ENCODE data around the gene FNBP1. TPM values are rescaled to one million over a fixed set of nuclear protein-coding genes. Genes with fewer than 3 reads are reported as not detected.
A peak's percentile ranks its signal among the peaks of the same experiment; 100 is the strongest.

Gene FNBP1
- total and polyA plus RNA-seq, 10 of the 15 experiments (the other 5 are each of a cell fraction or from before 2014, with no cell fraction given), result 64.5 to 353 (median 179) TPM

DNA sequence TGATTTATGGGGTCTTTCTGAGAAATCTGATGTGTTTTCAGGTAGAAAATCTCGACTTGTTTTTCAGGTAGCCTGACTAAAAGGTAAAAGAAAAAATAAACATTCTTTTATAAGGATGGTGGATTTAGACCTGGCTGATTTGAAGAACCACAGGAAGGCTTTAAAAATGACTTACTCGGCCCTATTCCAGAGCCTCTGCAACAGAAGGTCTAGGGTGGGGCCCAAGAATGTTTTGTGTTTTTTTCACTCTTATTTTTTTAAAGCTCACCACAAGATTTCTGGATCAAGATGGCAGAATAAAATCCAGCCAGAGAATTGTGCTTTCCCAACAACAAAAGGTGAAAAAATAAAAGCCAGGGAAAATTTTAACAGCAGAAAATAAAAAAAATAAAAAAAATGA lies 59.1 kb downstream of the FNBP1 start (continued):
- TF ChIP-seq HSF1 (IDR thresholded peaks at IDR 0.05; ENCODE audit: low read depth, low read length) (no peak), MAX (IDR thresholded peaks at IDR 0.05; ENCODE audit: low read depth, low read length) (no peak), RCOR1 (conservative IDR thresholded peaks at IDR 0.05; ENCODE audit: low read depth, low read length) (no peak), PRDM15 (CRISPR knock-in tag; IDR thresholded peaks at IDR 0.05) (no peak)

DNA sequence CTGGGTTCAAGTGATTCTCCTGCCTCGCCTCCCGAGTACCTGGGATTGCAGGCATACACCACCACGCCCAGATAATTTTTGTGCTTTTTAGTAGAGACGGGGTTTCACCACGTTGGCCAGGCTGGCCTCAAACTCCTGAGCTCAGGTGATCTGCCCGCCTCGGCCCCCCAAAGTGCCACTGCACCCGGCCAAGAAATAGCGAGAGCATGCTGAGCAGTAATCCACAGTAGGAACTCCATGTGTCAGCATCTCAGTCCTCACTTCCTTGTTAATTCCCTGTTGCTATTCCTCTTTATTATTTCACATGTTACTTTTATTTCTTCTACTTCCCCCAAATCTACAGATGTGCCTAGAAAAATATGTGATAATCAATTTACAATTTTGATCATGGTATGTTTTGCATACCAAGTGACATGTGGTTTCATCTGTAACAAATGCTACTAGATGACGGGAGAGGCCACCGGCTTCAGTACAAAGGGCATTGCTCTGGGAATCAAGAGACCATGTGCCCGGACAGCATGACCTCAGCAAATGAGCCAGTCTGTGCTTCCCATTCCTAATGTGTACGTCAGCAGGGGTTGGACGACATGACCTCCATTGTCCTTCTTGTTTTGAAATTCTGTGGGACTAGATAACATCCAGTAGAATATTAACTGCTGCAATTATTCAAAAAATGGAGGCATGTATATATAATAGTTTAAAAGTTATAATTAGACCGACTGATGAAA lies 61.6 kb downstream of the FNBP1 start:
- peaks cover 18% of the 10 kb centered on the region for H3K4me1 ChIP-seq (ENCODE audit: control insufficient read depth, insufficient read depth, low read length)
- H4K20me1 ChIP-seq (ENCODE audit: control insufficient read depth, insufficient read depth), result peaks cover 4% of the 10 kb centered on the region; the same call in 1 of the 2 replicates
- peaks cover 16 to 52% of the 10 kb centered on the region in 2 experiments for H3K36me3 ChIP-seq (ENCODE audit: control insufficient read depth in 2 of 2, insufficient read depth in 2 of 2, low read length in 1 of 2)
- BruUV-seq (replicated peaks), result no TSS peak
- no peaks in the 10 kb centered on the region for H3K27me3 ChIP-seq (replicated peaks in 1 of 2; ENCODE audit: control insufficient read depth in 2 of 2, insufficient read depth in 2 of 2, low read length in 1 of 2)
- ChIA-PET RAD21 (ENCODE audit: unreplicated experiment) (no interaction called here), POLR2A (no interaction called here), SMC1A (ENCODE audit: uncharacterized antibody, unreplicated experiment) (no interaction called here), CTCF (no interaction called here)
- in situ Hi-C loops (cut with MboI) (no loop called here), intact Hi-C loops (cut with micrococcal nuclease; ENCODE audit: unreplicated experiment) (no loop called here)
- no peak overlapping the region for H3K9ac ChIP-seq (ENCODE audit: control insufficient read depth, insufficient read depth, low read length)
- no peak overlapping the region for H3K4me3 ChIP-seq
- no peak for FAIRE-seq
- H3K79me2 ChIP-seq (ENCODE audit: control insufficient read depth, insufficient read depth, low read length), result peaks cover 91% of the 10 kb centered on the region
- no peak for DNase-seq (ENCODE audit: low read depth, low spot score)
- H3K27ac ChIP-seq (ENCODE audit: control insufficient read depth, insufficient read depth), result no peak overlapping the region
- ATAC-seq, result no peak
- peaks cover 7% of the 10 kb centered on the region; the same call in 2 of the 3 replicates for H3K9me3 ChIP-seq (replicated peaks; ENCODE audit: control insufficient read depth, insufficient read depth, low read length)
- 85% methylated on average over 15 of the region's 15 CpGs for WGBS (ENCODE audit: insufficient coverage, insufficient replicate concordance, low lambda C conversion rate, missing lambda C conversion rate)
- TF ChIP-seq, protein P1, sequence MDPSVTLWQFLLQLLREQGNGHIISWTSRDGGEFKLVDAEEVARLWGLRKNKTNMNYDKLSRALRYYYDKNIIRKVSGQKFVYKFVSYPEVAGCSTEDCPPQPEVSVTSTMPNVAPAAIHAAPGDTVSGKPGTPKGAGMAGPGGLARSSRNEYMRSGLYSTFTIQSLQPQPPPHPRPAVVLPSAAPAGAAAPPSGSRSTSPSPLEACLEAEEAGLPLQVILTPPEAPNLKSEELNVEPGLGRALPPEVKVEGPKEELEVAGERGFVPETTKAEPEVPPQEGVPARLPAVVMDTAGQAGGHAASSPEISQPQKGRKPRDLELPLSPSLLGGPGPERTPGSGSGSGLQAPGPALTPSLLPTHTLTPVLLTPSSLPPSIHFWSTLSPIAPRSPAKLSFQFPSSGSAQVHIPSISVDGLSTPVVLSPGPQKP (IDR thresholded peaks at IDR 0.05; ENCODE audit: low read depth, low read length), result no peak
- TF ChIP-seq ETV6 (conservative IDR thresholded peaks at IDR 0.05 in 1 of 2, IDR thresholded peaks at IDR 0.05 in 1 of 2; ENCODE audit: borderline replicate concordance in 1 of 2, low read depth in 1 of 2) (no peak), CBFB (IDR thresholded peaks at IDR 0.05; ENCODE audit: low read depth) (no peak), POLR2AphosphoS5 (IDR thresholded peaks at IDR 0.05; ENCODE audit: low read length) (peak; percentile 32; the same call in 1 of the 2 replicates)
- H2AFZ ChIP-seq (ENCODE audit: control insufficient read depth, low read depth, low read length), result no peak overlapping the region
- no peak overlapping the region for H3K4me2 ChIP-seq (ENCODE audit: control insufficient read depth, insufficient read depth)
